HepG2 (cell line): ENCODE data around the gene GALK2. TPM values are rescaled to one million over a fixed set of nuclear protein-coding genes. Genes with fewer than 3 reads are reported as not detected.

Experiments used
- ATAC-seq: fragments of 200-7000 bp; cut with Tn5 transposase; 3 replicates; pipeline ENCODE4 v1.9.1; 2020; ENCODE audit warnings: mild to moderate bottlenecking, moderate library complexity
- BruUV-seq: library from RNA; stranded (reverse); fragments of 400-500 nt; replicated peaks from 2 replicates; lab custom pipeline; 2021; lab: Mats Ljungman, UMichigan
- CTCF ChIA-PET: fragments of 300-600 bp; formaldehyde crosslinking; extraction: SDS; loops from one replicate; lab custom pipeline; 2021; ENCODE audit warnings: low total read pairs, inconsistent platforms, low intra/inter-chr PET ratio; lab: Yijun Ruan, JAX
- POLR2A ChIA-PET: fragments of 350-600 bp; sonication (Branson Sonifier 250); formaldehyde crosslinking; loops from one replicate; lab custom pipeline; 2020; ENCODE audit warnings: antibody characterized with exemption, inconsistent platforms; lab: Yijun Ruan, JAX
- DNase-seq: peaks from one replicate; pipeline ENCODE4 v3.0.0-alpha.2; 2015; ENCODE audit warnings: low spot score
- FAIRE-seq: peaks from 3 replicates; lab custom pipeline; 2011; peaks lifted over from hg19 to GRCh38; lab: Jason Lieb, UNC
- H2AFZ ChIP-seq: one replicate; pipeline ENCODE4 v1.6.1; 2011; ENCODE audit warnings: low read length, inconsistent platforms
- H3K27ac ChIP-seq: fragments of 300-600 bp; 3 replicates; pipeline ENCODE4 v1.8.0; 2011; ENCODE audit warnings: mixed run types, mild to moderate bottlenecking, mixed read lengths, low read length, inconsistent platforms; ENCODE audit not compliant: insufficient read depth; ENCODE audit errors: extremely low read length
- H3K27me3 ChIP-seq, 2 experiments: fragments of 200-600 bp in 1 of 2; 2 replicates in 1 of 2; 3 replicates in 1 of 2; pipeline versions ENCODE4 v1.6.0 to v1.8.0; 2011; ENCODE audit warnings: low read length in 2 of 2, mild to moderate bottlenecking in 2 of 2, moderate library complexity in 2 of 2, inconsistent platforms in 1 of 2; ENCODE audit not compliant: insufficient read depth in 2 of 2, control insufficient read depth in 1 of 2
- H3K36me3 ChIP-seq, 2 experiments: fragments of 200-600 bp in 1 of 2; replicated peaks in 1 of 2; 2 replicates in 1 of 2; 3 replicates in 1 of 2; pipeline versions ENCODE4 v1.5.1 to v1.8.0; 2011; ENCODE audit warnings: low read length in 2 of 2, inconsistent platforms in 1 of 2; ENCODE audit not compliant: insufficient read depth in 2 of 2, control insufficient read depth in 1 of 2
- H3K4me1 ChIP-seq: 2 replicates; pipeline ENCODE4 v1.5.1; 2012; ENCODE audit warnings: low read length, inconsistent platforms; ENCODE audit not compliant: insufficient read depth
- H3K4me2 ChIP-seq: 2 replicates; pipeline ENCODE4 v1.6.0; 2011; ENCODE audit warnings: low read depth, low read length, inconsistent platforms
- H3K4me3 ChIP-seq, 3 experiments: fragments of 200-600 bp in 1 of 3; sonication (generic), shearing (Covaris generic) in 1 of 3; replicated peaks in 1 of 3; 2 replicates each; pipeline ENCODE4 v1.5.1; 2011 to 2016; ENCODE audit warnings: low read length in 3 of 3, inconsistent platforms in 2 of 3, low read depth in 2 of 3, mild to moderate bottlenecking in 2 of 3, control low read depth in 1 of 3, mixed read lengths in 1 of 3; ENCODE audit not compliant: insufficient read depth in 1 of 3
- H3K79me2 ChIP-seq: one replicate; pipeline ENCODE4 v1.6.1; 2011; ENCODE audit warnings: low read length, inconsistent platforms; ENCODE audit not compliant: insufficient read depth
- H3K9ac ChIP-seq: 2 replicates; pipeline ENCODE4 v1.6.0; 2011; ENCODE audit warnings: mild to moderate bottlenecking, low read depth, low read length, inconsistent platforms; ENCODE audit not compliant: insufficient read depth
- H3K9me3 ChIP-seq: 2 replicates; pipeline ENCODE4 v1.5.1; 2012; ENCODE audit warnings: mild to moderate bottlenecking, low read length
- H4K20me1 ChIP-seq: 2 replicates; pipeline ENCODE4 v1.6.0; 2011; ENCODE audit warnings: inconsistent platforms, mild to moderate bottlenecking, low read length, moderate library complexity; ENCODE audit not compliant: insufficient read depth
- ATF7-NPFF ChIP-seq: sonication (generic); formaldehyde crosslinking; IDR thresholded peaks from 2 replicates; pipeline ENCODE4 v1.8.1; 2023; ENCODE audit warnings: mild to moderate bottlenecking, low read depth, missing genetic modification reagents, moderate library complexity
- DNMT1 ChIP-seq: sonication (generic); formaldehyde crosslinking; IDR thresholded peaks from 2 replicates; pipeline ENCODE4 v1.5.1; 2020; ENCODE audit warnings: mild to moderate bottlenecking, missing genetic modification reagents
- DNMT3B ChIP-seq: conservative IDR thresholded peaks from 2 replicates; pipeline ENCODE4 v1.6.1; 2016; ENCODE audit warnings: missing biosample characterization, control low read depth
- KDM4B ChIP-seq: sonication (generic); formaldehyde crosslinking; IDR thresholded peaks from 2 replicates; pipeline ENCODE4 v1.4.0; 2020; ENCODE audit warnings: missing genetic modification reagents
- KDM6A ChIP-seq: IDR thresholded peaks from 2 replicates; pipeline ENCODE4 v1.6.1; 2016; ENCODE audit warnings: low read depth
- PHB2 ChIP-seq: fragments of 450-650 bp; IDR thresholded peaks from 2 replicates; pipeline ENCODE4 v1.6.1; 2018; ENCODE audit not compliant: partially characterized antibody
- RARA ChIP-seq: IDR thresholded peaks from 2 replicates; pipeline ENCODE4 v1.6.1; 2016; ENCODE audit warnings: missing genetic modification reagents, missing compliant biosample characterization
- RBM22 ChIP-seq: fragments of 200-400 bp; formaldehyde crosslinking; optimal IDR thresholded peaks from 2 replicates; pipeline ENCODE3; 2017; ENCODE audit warnings: mild to moderate bottlenecking, low read length, moderate library complexity
- TCF12 ChIP-seq, 2 experiments: fragments of 450-650 bp in 1 of 2; sonication (generic) in 1 of 2; formaldehyde crosslinking in 1 of 2; IDR thresholded peaks; 2 replicates each; pipeline versions ENCODE4 v1.6.1 to v1.8.0; 2017 to 2022; ENCODE audit warnings: antibody characterized with exemption in 1 of 2, mild to moderate bottlenecking in 1 of 2, missing genetic modification reagents in 1 of 2, moderate library complexity in 1 of 2
- TRIM24 ChIP-seq: sonication (generic); formaldehyde crosslinking; IDR thresholded peaks from 2 replicates; pipeline ENCODE4 v1.8.0; 2022; ENCODE audit warnings: mild to moderate bottlenecking, missing genetic modification reagents
- ZMAT3 ChIP-seq: sonication (generic); formaldehyde crosslinking; conservative IDR thresholded peaks from 2 replicates; pipeline ENCODE4 v1.7.0; 2021; ENCODE audit warnings: missing genetic modification reagents
- ZNF230 ChIP-seq: sonication (generic); formaldehyde crosslinking; IDR thresholded peaks from 2 replicates; pipeline ENCODE4 v1.4.0; 2020; ENCODE audit warnings: mild to moderate bottlenecking, missing genetic modification reagents
- ZNF460 ChIP-seq: sonication (generic); formaldehyde crosslinking; IDR thresholded peaks from 2 replicates; pipeline ENCODE4 v1.5.1; 2020; ENCODE audit warnings: missing genetic modification reagents, mild to moderate bottlenecking, borderline replicate concordance
- ZNF496 ChIP-seq: sonication (generic); formaldehyde crosslinking; IDR thresholded peaks from 2 replicates; pipeline ENCODE4 v1.8.1; 2023; ENCODE audit warnings: mild to moderate bottlenecking, moderate library complexity, missing genetic modification reagents; ENCODE audit not compliant: insufficient replicate concordance
- ZNF616 ChIP-seq: sonication (generic); formaldehyde crosslinking; IDR thresholded peaks from 2 replicates; pipeline ENCODE4 v1.5.0; 2020; ENCODE audit warnings: low read depth, mild to moderate bottlenecking, missing genetic modification reagents
- ZNF709 ChIP-seq: sonication (generic); formaldehyde crosslinking; IDR thresholded peaks from 2 replicates; pipeline ENCODE4 v1.5.0; 2020; ENCODE audit warnings: mild to moderate bottlenecking, missing genetic modification reagents
- ZNF761 ChIP-seq: sonication (generic); formaldehyde crosslinking; conservative IDR thresholded peaks from 2 replicates; pipeline ENCODE4 v1.4.0; 2020; ENCODE audit warnings: mild to moderate bottlenecking, missing genetic modification reagents
- ZZZ3 ChIP-seq: sonication (generic); formaldehyde crosslinking; IDR thresholded peaks from 2 replicates; pipeline ENCODE4 v1.4.0; 2020; ENCODE audit warnings: missing genetic modification reagents, mild to moderate bottlenecking, borderline replicate concordance
- WGBS: methylation state at CpG from one replicate; pipeline ENCODE4 v1.1.6; 2017; ENCODE audit warnings: low lambda C conversion rate; 5-methylcytosine and 5-hydroxymethylcytosine counted together
- in situ Hi-C: cut with HindIII; loops from 2 replicates; pipeline ENCODE4 v1.10.0; 2017; ENCODE audit warnings: low pct_unique_long_range_greater_than_20kb; ENCODE audit not compliant: extremely low pct_ligation_motif_present
- intact Hi-C: fragments of 100-400 bp; cut with micrococcal nuclease; formaldehyde crosslinking; loops from one replicate; pipeline ENCODE4 v1.10.0; 2022; ENCODE audit not compliant: unreplicated experiment
- polyA plus RNA-seq, 8 experiments: library from polyadenylated mRNA; depleted of rRNA in 3 of 8; stranded (reverse) in 7 of 8; unstranded in 1 of 8; fragments of >200 nt; fragmentation: Illumina TruSeq in 4 of 8; extraction: Trizol in 4 of 8; gene quantifications; 2 replicates each; pipeline versions ENCODE4 v1.2.1 to v1.2.3, GENCODE V29; 2011 to 2016; ENCODE audit warnings: low read depth in 4 of 8, missing spikeins in 1 of 8, mixed read lengths in 1 of 8; ENCODE audit not compliant: insufficient read depth in 1 of 8
- total RNA-seq, 5 experiments: library from RNA; depleted of rRNA; stranded (reverse); fragments of >200 nt; fragmentation: Illumina TruSeq; extraction: Trizol; gene quantifications; 2 replicates each; pipeline ENCODE4 v1.2.3, GENCODE V29; 2016; ENCODE audit warnings: low read depth in 1 of 5
- TF ChIP-seq, protein P1 (sequence below): sonication (generic); formaldehyde crosslinking; IDR thresholded peaks from 2 replicates; pipeline ENCODE4 v1.5.1; 2020; ENCODE audit warnings: missing genetic modification reagents, mild to moderate bottlenecking, borderline replicate concordance
- TF ChIP-seq, protein P2 (sequence below): sonication (generic); formaldehyde crosslinking; IDR thresholded peaks from 2 replicates; pipeline ENCODE4 v1.8.0; 2022; ENCODE audit warnings: missing genetic modification reagents, low read depth, mild to moderate bottlenecking, borderline replicate concordance

Gene GALK2
- total and polyA plus RNA-seq, 2 of the 13 experiments (the other 11 are each of a cell fraction or from before 2014, with no cell fraction given), result 17.6 to 32.8 TPM

DNA sequence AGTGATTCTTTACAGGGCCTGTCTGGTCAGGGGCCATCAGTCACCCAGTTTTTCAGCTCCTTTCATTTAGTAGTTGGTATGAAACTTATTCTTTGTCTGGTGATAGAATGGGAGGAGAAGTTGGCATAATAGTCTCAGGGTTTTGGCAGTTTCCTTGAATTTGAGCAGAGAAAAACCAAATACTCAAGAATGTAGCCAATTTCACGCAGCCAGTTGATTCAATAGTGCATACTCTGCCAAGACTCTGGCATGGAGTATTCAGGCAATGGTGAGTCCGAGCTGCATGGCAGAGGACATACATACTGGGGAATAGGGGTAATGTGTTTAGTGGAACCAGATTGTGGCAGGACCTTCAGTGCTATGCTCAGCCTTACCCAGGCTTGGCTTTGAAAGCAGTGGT, 118.3 kb downstream of the GALK2 start:
- H3K4me2 ChIP-seq, result no peak overlapping the region
- H3K9ac ChIP-seq, result no peak overlapping the region
- TF ChIP-seq PHB2 (no peak), KDM4B (CRISPR knock-in tag) (no peak), ZMAT3 (CRISPR knock-in tag) (no peak)
- TF ChIP-seq, all 625 proteins: peak for 0
- no peak overlapping the region for H3K4me3 ChIP-seq
- no peak for FAIRE-seq
- no peak for ATAC-seq
- no TSS peak for BruUV-seq
- no peaks in the 10 kb centered on the region for H3K4me1 ChIP-seq
- WGBS, result 90% methylated on average over 2 of the region's 2 CpGs
- DNase-seq, result no peak
- H3K36me3 ChIP-seq, result peaks cover 7 to 24% of the 10 kb centered on the region in 2 experiments
- ChIA-PET CTCF (no interaction called here), POLR2A (no interaction called here)
- no peaks in the 10 kb centered on the region for H3K79me2 ChIP-seq
- no peaks in the 10 kb centered on the region for H4K20me1 ChIP-seq
- no peaks in the 10 kb centered on the region for H3K9me3 ChIP-seq
- H3K27ac ChIP-seq, result no peak overlapping the region
- H3K27me3 ChIP-seq, result no peaks in the 10 kb centered on the region
- intact Hi-C loops, result no loop called here
- no peak overlapping the region for H2AFZ ChIP-seq
- in situ Hi-C loops, result no loop called here

DNA sequence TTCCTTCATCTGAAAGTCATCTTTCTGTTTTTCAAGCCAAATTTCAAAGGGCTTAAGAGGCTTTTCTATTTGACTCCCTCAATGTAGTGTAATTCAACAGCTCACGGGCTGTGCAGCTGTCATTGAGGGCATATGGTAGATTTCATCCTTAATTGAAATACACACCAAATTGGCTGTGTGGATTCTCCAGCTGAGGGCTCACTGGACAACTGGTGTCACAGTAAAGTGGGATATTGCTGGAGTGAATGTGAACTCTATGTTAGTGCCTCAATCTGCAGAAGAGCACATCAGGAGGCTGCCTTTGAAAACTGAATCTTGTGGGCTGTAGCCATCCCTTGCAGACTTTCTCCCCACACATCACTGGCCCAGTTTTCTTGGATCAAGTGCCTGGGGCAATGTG, 120.1 kb downstream of the GALK2 start:
- DNase-seq (no peak), ATAC-seq (no peak), FAIRE-seq (no peak)
- Histone ChIP-seq H3K79me2 (no peaks in the 10 kb centered on the region), H3K4me1 (no peaks in the 10 kb centered on the region), H2AFZ (no peak overlapping the region), H3K4me2 (no peak overlapping the region), H4K20me1 (no peaks in the 10 kb centered on the region), H3K27ac (no peak overlapping the region), H3K9me3 (no peaks in the 10 kb centered on the region), H3K9ac (no peak overlapping the region), H3K4me3 (no peak overlapping the region), H3K36me3 (peaks cover 3 to 18% of the 10 kb centered on the region in 2 experiments; a peak in 2 of 5 replicates), H3K27me3 (no peaks in the 10 kb centered on the region)
- in situ Hi-C loops (no loop called here), intact Hi-C loops (no loop called here)
- BruUV-seq, result no TSS peak
- CTCF ChIA-PET, result no interaction called here
- WGBS, result 33% methylated on average over 1 of the region's 1 CpG
- POLR2A ChIA-PET, result no interaction called here
- TF ChIP-seq ZNF230 (CRISPR knock-in tag), result no peak
- TF ChIP-seq RARA (CRISPR knock-in tag), result no peak
- TF ChIP-seq ZNF761 (CRISPR knock-in tag), result no peak
- TF ChIP-seq, protein P1, sequence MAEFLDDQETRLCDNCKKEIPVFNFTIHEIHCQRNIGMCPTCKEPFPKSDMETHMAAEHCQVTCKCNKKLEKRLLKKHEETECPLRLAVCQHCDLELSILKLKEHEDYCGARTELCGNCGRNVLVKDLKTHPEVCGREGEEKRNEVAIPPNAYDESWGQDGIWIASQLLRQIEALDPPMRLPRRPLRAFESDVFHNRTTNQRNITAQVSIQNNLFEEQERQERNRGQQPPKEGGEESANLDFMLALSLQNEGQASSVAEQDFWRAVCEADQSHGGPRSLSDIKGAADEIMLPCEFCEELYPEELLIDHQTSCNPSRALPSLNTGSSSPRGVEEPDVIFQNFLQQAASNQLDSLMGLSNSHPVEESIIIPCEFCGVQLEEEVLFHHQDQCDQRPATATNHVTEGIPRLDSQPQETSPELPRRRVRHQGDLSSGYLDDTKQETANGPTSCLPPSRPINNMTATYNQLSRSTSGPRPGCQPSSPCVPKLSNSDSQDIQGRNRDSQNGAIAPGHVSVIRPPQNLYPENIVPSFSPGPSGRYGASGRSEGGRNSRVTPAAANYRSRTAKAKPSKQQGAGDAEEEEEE (CRISPR knock-in tag), result no peak
- no peak for TF ChIP-seq KDM6A
- no peak for TF ChIP-seq ZNF496 (CRISPR knock-in tag)
- TF ChIP-seq TCF12 (IDR thresholded peaks at IDR 0.05), result no peak
- TF ChIP-seq TCF12 (CRISPR knock-in tag; IDR thresholded peaks at IDR 0.05), result no peak
- TF ChIP-seq ZNF616 (CRISPR knock-in tag), result no peak
- no peak for TF ChIP-seq ZNF460 (CRISPR knock-in tag)
- TF ChIP-seq DNMT1 (CRISPR knock-in tag), result no peak
- TF ChIP-seq ATF7-NPFF, result no peak
- no peak for TF ChIP-seq DNMT3B
- TF ChIP-seq ZNF709, result no peak
- no peak for TF ChIP-seq TRIM24 (CRISPR knock-in tag)
- no peak for TF ChIP-seq RBM22
- TF ChIP-seq, protein P2, sequence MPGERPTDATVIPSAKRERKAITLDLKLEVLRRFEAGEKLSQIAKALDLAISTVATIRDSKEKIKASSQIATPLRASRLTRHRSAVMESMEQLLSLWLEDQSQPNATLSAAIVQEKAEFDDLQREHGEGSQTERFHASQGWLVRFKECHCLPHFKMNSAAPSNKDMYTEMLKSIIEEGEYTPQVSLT (CRISPR knock-in tag), result no peak
- no peak for TF ChIP-seq ZZZ3 (CRISPR knock-in tag)
